ENCODE results near the gene SORD. TPM values are rescaled to one million over a fixed set of nuclear protein-coding genes. Genes with fewer than 3 reads are reported as not detected.
A peak's percentile ranks its signal among the peaks of the same experiment; 100 is the strongest.

SORD gene
- total and polyA plus RNA-seq, 8 donors = 5.5 to 43.3 (median 15.3) TPM

DNA sequence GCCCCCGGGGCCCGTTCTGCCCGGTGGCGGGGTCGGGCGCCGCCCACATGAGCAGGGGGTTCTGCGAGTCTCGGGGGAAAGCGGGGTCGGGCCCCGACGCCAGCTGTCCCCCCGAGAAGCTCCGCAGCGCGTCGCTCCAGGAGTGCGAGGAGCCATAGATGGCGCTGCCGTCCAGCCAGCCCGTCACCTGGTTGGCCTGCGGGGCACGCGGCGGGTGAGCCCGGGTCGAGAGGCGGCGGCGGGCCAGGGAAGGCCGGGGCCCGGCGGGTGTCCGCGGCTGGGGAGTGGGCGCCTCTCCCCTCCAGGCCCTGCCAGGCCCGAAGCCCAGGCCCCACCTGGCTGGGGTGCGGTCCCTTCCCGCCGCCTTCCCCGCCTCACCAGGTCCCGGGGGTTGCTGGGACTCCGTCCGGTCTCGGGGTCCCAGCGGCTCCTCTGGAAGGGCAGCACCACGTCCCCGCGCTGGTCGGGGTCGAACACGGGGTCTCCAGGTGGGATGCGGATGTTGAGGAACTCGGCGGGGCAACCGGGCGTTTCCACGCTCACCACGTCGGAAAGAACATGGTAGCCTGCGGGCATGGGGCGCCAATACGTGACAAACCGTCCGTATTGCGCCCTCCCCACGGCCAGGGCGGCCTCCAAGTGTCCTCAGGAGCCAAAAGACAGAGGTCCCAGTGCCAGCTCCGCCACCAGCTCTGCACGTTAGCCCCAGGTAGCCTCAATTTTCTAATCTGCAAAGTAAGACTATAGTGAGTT, 88.6 kb downstream of the SORD start:
- TF ChIP-seq, protein P1, sequence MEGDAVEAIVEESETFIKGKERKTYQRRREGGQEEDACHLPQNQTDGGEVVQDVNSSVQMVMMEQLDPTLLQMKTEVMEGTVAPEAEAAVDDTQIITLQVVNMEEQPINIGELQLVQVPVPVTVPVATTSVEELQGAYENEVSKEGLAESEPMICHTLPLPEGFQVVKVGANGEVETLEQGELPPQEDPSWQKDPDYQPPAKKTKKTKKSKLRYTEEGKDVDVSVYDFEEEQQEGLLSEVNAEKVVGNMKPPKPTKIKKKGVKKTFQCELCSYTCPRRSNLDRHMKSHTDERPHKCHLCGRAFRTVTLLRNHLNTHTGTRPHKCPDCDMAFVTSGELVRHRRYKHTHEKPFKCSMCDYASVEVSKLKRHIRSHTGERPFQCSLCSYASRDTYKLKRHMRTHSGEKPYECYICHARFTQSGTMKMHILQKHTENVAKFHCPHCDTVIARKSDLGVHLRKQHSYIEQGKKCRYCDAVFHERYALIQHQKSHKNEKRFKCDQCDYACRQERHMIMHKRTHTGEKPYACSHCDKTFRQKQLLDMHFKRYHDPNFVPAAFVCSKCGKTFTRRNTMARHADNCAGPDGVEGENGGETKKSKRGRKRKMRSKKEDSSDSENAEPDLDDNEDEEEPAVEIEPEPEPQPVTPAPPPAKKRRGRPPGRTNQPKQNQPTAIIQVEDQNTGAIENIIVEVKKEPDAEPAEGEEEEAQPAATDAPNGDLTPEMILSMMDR (IDR thresholded peaks at IDR 0.05) = no peak
- TF ChIP-seq POLR2A (IDR thresholded peaks at IDR 0.05) (no peak), POLR2AphosphoS5 (IDR thresholded peaks at IDR 0.05) (no peak), EP300 (IDR thresholded peaks at IDR 0.05) (no peak)
- Histone ChIP-seq H3K9me3 (no peaks in the 10 kb centered on the region), H3K4me3 (peak overlapping the region in 3 of 4 donors; percentile 28 to 52 (median 44)), H3K27ac (no peak overlapping the region), H3K27me3 (peaks cover 29 to 96% (median 60%) of the 10 kb centered on the region in 3 donors), H3K4me1 (peaks cover 24 to 44% (median 40%) of the 10 kb centered on the region in 4 donors), H3K36me3 (peaks cover 0 to 8% (median 1%) of the 10 kb centered on the region in 4 donors)
- WGBS, 5 donors = 5 to 16% (median 12%) methylated on average over 22 to 66 of the region's 71 CpGs
- DNase-seq = no peak
- intact Hi-C loops (cut with DNase I; ENCODE audit: low total_unique reads) = no loop called here

DNA sequence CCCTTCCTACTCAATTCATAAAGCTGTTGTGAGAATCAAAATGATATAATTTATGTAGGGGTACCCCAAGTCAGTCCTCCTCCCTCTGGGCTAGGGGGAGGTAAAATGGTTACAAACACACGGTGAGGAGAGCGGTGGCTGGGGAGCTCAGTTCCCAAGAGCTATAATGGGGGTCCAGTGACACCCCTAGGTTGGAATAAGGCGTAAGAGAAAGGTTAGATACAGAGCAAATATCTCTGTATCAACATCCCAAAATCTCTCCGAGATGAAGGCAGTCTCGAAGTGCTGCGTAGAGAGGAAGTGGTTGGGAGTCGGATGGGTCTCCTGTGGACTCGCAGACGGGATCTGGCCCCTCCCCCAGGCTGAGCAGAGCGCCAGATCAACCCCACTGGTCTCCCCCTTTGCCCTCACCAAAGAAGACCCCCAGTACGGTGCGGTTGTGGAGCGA, 89.2 kb downstream of the SORD start:
- Histone ChIP-seq H3K27me3 (peaks cover 35 to 96% (median 66%) of the 10 kb centered on the region in 3 donors), H3K4me3 (peak overlapping the region; percentile 19 to 52 (median 36)), H3K4me1 (peaks cover 30 to 50% (median 46%) of the 10 kb centered on the region in 4 donors), H3K27ac (peak overlapping the region in 2 of 5 donors; percentile 18 to 56), H3K9me3 (no peaks in the 10 kb centered on the region), H3K36me3 (peaks cover 0 to 3% (median 0%) of the 10 kb centered on the region in 4 donors)
- intact Hi-C loops (cut with DNase I; ENCODE audit: low total_unique reads) = no loop called here
- DNase-seq = no peak
- WGBS, 5 donors = 2 to 10% (median 9%) methylated on average over 12 to 13 of the region's 13 CpGs
- no peak for TF ChIP-seq EP300 (IDR thresholded peaks at IDR 0.05)
- TF ChIP-seq POLR2A (IDR thresholded peaks at IDR 0.05) = no peak
- TF ChIP-seq, protein P1 (IDR thresholded peaks at IDR 0.05) = no peak
- no peak for TF ChIP-seq POLR2AphosphoS5 (IDR thresholded peaks at IDR 0.05)

DNA sequence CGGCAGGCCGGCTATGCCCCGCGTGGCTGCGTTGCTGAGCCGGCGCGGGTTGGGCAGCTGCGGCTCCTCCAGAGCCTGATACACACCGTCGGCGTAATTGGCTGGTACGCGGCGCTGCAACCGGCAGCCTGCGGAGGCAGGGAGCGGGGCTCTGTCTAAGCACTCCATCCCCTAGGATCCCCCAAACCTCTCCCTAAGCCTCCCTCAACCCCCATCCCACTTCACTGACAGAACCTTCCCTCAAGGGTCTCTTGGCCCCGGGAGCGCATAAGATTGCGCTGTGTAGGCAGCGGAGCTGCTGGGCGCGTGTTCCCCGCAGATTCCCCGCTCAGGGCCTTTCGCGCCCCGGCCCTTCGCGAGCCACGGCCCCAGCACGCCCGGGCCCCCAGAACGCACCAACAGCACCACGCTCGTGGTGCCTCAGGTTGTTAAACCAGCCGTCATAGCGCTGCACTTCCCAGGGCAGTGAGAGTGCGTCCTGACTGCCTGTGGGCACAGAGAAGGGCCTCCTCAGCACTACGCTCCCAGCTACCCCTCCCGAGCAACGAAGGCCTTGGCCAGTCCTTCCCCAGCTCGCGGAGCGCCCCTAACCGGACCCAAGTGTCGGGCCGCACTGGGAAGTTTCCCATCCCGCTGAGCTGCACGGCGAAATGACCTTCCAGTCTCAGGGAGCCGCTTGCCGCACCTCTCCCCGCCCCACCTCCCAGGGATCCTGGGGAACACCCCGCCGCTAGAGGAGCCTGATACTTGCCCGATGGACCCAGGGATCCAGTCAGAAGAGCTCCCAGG, 89.8 kb downstream of the SORD start:
- peak in 1 of 2 donors; percentile 35 for DNase-seq
- WGBS, 5 donors = 2 to 7% (median 3%) methylated on average over 17 to 58 of the region's 58 CpGs
- H3K4me3 ChIP-seq = peak overlapping the region; percentile 19 to 52 (median 36)
- intact Hi-C loops (cut with DNase I; ENCODE audit: low total_unique reads) = no loop called here
- peaks cover 36 to 99% (median 72%) of the 10 kb centered on the region in 3 donors for H3K27me3 ChIP-seq
- peak overlapping the region in 2 of 5 donors; percentile 18 to 56 for H3K27ac ChIP-seq
- TF ChIP-seq POLR2AphosphoS5 (IDR thresholded peaks at IDR 0.05) (no peak), EP300 (IDR thresholded peaks at IDR 0.05) (no peak), POLR2A (IDR thresholded peaks at IDR 0.05) (no peak)
- TF ChIP-seq, protein P1 (IDR thresholded peaks at IDR 0.05) = no peak
- no peaks in the 10 kb centered on the region for H3K9me3 ChIP-seq
- H3K4me1 ChIP-seq = peaks cover 36 to 56% (median 53%) of the 10 kb centered on the region in 4 donors
- H3K36me3 ChIP-seq = no peaks in the 10 kb centered on the region

DNA sequence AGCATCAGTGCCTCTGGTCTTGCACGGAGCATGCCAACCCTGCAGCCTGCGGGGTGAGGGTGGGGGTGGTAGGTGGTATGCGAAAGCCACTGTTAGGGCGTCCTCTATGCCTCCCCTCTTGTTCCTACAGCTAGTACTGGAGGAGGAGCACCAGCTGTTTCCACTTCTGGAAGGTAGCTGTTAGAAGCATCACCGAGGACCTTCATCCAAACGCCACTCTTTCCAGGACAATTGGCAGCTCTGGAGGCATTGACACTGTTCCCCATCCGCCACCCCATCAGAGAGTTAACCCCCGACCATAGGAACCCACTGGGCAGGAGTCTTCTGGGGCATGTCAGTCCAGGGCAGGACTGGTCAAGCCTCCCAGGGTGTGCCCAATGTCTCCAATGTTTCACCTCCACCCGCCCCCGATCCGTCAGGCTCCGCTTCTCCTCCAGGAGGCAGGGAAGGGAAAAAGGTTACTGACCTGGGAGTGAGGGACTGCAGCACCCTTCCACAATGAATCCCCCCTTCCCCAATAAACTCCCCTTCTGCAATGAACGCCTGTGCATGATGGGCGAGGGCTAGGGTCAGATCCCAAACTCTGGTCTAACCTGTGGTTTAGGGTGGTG, 90.5 kb downstream of the SORD start:
- peaks cover 38 to 62% (median 58%) of the 10 kb centered on the region in 4 donors for H3K4me1 ChIP-seq
- peak overlapping the region in 3 of 4 donors; percentile 28 to 52 (median 44) for H3K4me3 ChIP-seq
- TF ChIP-seq EP300 (IDR thresholded peaks at IDR 0.05) (no peak), POLR2AphosphoS5 (IDR thresholded peaks at IDR 0.05) (no peak), POLR2A (IDR thresholded peaks at IDR 0.05) (no peak)
- TF ChIP-seq, protein P1 (IDR thresholded peaks at IDR 0.05) = no peak
- peaks cover 36 to 99% (median 74%) of the 10 kb centered on the region in 3 donors for H3K27me3 ChIP-seq
- DNase-seq = no peak
- WGBS, 5 donors = 9 to 12% (median 10%) methylated on average over 13 to 14 of the region's 14 CpGs
- intact Hi-C loops (cut with DNase I; ENCODE audit: low total_unique reads) = no loop called here
- H3K36me3 ChIP-seq = no peaks in the 10 kb centered on the region
- peak overlapping the region in 2 of 5 donors; percentile 18 to 56 for H3K27ac ChIP-seq
- H3K9me3 ChIP-seq = no peaks in the 10 kb centered on the region
